ENCODE measurements around the gene DIAPH3. TPM values are rescaled to one million over a fixed set of nuclear protein-coding genes. Genes with fewer than 3 reads are reported as not detected.

The DIAPH3 gene
- polyA plus RNA-seq, 6 donors from 2014 or later = not detected

DNA sequence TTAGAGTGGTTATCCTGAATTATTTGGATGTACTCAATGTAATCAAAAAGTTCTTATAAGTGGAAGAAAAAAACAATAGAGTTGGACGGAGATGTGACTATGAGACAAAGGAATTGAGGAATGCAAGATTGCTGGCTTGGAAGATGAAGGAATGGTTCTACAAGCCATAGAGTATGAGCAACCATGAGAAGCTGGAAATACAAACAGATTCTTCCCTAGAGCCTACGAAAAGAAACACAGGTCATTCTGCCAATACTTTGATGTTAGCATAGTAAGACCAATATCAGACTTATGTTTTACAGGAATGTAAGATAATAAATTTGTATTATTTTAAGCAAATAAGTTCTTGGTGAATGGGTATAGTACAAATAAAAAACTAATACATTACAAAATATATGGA is 249.2 kb downstream of the DIAPH3 start:
- Mint-ChIP-seq H3K36me3 (no peaks in the 10 kb centered on the region), H3K27me3 (no peaks in the 10 kb centered on the region), H3K9me3 (no peaks in the 10 kb centered on the region), H3K4me1 (no peaks in the 10 kb centered on the region), H3K27ac (no peak overlapping the region), H3K4me3 (peak overlapping the region in 1 of 8 donors; percentile 2)
- DNase-seq (no peak), ATAC-seq (ENCODE audit: low read depth in 2 of 2) (no peak)

DNA sequence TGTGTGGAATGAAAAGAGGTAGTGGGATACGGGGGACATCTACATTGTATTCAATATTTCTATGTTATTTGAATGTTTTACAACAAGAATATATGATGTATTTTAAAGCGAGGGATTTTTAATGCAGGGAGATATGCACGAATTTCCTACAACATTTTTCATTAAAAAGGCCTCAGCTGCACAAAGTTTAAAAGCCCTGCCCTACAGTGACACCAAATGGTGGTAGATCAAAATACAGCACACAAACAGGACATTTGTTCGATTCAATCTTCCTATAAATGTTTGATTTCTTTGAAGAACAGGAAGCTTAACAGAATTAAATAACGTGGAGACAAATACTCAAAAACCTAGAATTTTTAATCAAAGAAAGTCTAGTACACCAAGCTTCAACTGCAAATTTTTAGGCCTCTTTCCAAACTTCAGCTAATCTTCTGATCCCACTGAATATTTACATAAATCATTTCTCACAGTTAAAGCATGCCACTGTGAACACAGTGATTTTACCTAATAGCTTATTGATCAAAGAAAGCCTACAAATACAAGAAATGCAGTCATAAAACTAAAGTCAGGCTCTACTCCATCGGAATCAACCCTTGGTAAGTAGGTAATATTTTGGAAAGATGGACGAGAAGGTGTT is 257.2 kb downstream of the DIAPH3 start:
- H3K4me1 Mint-ChIP-seq = no peaks in the 10 kb centered on the region
- DNase-seq = no peak
- no peaks in the 10 kb centered on the region for H3K27me3 Mint-ChIP-seq
- H3K9me3 Mint-ChIP-seq = no peaks in the 10 kb centered on the region
- no peaks in the 10 kb centered on the region for H3K36me3 Mint-ChIP-seq
- no peak overlapping the region for H3K4me3 Mint-ChIP-seq
- H3K27ac Mint-ChIP-seq = no peak overlapping the region
- ATAC-seq (ENCODE audit: low read depth in 2 of 2) = no peak

DNA sequence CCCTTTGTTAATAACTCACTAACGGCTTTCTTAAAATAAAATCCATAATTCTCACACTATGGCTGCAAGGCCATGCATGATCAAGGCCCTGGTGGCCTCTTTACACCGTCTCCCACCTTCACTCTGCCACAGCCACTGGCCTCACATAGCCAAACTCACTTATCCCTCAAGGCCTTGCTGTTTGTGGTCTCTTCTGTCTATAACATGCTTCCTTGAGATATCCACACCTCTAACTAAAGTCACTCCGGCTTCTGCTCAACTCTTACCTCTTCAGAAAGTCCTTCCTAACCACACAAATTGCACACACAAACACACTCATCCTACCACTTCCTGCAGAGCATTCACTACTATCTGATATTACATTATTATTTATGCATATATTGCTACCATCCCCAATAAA is 262.5 kb downstream of the DIAPH3 start:
- H3K4me3 Mint-ChIP-seq = no peak overlapping the region
- H3K36me3 Mint-ChIP-seq = no peaks in the 10 kb centered on the region
- no peaks in the 10 kb centered on the region for H3K4me1 Mint-ChIP-seq
- no peaks in the 10 kb centered on the region for H3K27me3 Mint-ChIP-seq
- H3K9me3 Mint-ChIP-seq = no peaks in the 10 kb centered on the region
- no peak overlapping the region for H3K27ac Mint-ChIP-seq
- no peak for DNase-seq
- ATAC-seq (ENCODE audit: low read depth in 2 of 2) = no peak

DNA sequence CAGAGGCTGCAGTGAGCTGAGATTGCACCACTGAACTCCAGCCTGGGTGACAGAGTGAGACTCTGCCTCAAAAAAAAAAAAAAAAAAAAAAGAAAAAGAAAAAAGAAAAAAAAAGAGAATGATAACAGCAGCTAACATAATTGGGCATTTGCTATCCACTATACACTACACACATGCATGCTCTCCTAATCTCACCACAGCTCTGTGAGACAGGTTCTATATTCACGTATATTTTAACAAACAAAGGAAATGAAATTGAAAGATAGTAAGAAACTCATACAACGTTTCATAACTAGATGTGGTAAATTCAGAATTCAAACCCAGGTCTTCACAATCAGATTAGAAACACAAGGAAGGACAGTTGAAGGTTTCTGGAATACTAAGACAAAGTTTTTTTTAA is 265.7 kb downstream of the DIAPH3 start:
- no peaks in the 10 kb centered on the region for H3K36me3 Mint-ChIP-seq
- H3K27ac Mint-ChIP-seq = no peak overlapping the region
- no peak overlapping the region for H3K4me3 Mint-ChIP-seq
- H3K4me1 Mint-ChIP-seq = no peaks in the 10 kb centered on the region
- ATAC-seq (ENCODE audit: low read depth in 2 of 2) (no peak), DNase-seq (no peak)
- no peaks in the 10 kb centered on the region for H3K27me3 Mint-ChIP-seq
- H3K9me3 Mint-ChIP-seq = no peaks in the 10 kb centered on the region

DNA sequence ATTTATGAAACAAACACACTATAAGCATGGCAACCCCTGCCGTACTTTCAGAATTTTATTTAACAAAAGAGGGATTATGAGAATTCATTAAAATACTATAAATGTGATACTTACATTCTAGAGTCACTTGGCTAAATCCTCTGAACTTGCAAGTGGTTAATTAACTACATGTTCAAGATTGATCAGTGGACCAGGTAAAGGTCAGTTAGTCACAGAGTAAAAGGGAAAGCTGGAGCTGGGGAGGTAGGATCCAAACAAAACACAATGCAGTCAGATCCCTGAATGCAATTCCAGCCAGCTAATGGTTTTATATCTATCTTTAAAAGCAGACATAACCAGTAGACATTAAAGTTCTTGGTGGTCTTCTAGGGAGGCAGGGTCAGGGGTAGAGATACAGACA is 270.5 kb downstream of the DIAPH3 start:
- ATAC-seq (ENCODE audit: low read depth in 2 of 2) (no peak), DNase-seq (no peak)
- no peak overlapping the region for H3K4me3 Mint-ChIP-seq
- no peaks in the 10 kb centered on the region for H3K4me1 Mint-ChIP-seq
- H3K36me3 Mint-ChIP-seq = no peaks in the 10 kb centered on the region
- H3K27me3 Mint-ChIP-seq = no peaks in the 10 kb centered on the region
- no peak overlapping the region for H3K27ac Mint-ChIP-seq
- H3K9me3 Mint-ChIP-seq = no peaks in the 10 kb centered on the region

DNA sequence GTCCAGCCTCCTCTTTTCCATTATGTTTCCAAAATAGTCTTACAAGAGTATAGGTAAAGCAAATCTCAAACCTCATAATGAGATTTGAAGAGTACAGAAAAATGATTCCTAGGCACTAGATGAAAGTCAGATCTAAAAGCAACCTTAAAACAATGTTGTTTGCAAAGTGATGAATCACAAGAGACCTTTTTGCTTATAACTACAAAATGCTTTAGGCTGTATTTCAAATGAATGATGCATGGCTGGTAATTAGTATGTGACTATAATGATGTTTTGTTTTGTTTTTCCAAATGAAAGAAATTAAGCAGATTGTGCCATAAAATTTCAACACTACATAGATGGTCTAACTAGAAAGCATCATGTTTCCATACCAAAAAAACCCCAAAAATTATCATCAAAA is 272.7 kb downstream of the DIAPH3 start:
- Mint-ChIP-seq H3K27me3 (no peaks in the 10 kb centered on the region), H3K27ac (no peak overlapping the region), H3K9me3 (no peaks in the 10 kb centered on the region), H3K4me1 (no peaks in the 10 kb centered on the region), H3K4me3 (no peak overlapping the region), H3K36me3 (no peaks in the 10 kb centered on the region)
- no peak for DNase-seq
- no peak for ATAC-seq (ENCODE audit: low read depth in 2 of 2)

DNA sequence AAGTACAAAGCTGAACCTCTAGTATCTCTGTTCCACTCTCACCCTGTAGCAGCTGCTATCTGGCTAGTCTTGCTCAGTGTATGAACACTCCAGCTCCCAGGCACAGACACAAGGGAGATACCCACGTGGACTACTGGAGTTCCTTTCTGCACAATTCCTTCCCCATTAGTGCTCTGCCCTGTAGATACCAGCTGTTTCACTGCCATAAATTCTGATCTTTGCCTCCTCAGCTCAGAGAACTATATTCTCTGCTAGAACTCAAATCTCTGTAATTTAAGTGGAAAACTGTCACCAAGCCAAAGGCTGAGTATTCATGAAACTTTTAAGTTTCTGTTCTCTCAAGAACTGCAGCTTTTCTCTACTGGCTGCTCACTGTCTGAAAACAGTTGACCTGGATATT is 273.7 kb downstream of the DIAPH3 start:
- H3K4me1 Mint-ChIP-seq = no peaks in the 10 kb centered on the region
- no peaks in the 10 kb centered on the region for H3K27me3 Mint-ChIP-seq
- no peak overlapping the region for H3K4me3 Mint-ChIP-seq

DNA sequence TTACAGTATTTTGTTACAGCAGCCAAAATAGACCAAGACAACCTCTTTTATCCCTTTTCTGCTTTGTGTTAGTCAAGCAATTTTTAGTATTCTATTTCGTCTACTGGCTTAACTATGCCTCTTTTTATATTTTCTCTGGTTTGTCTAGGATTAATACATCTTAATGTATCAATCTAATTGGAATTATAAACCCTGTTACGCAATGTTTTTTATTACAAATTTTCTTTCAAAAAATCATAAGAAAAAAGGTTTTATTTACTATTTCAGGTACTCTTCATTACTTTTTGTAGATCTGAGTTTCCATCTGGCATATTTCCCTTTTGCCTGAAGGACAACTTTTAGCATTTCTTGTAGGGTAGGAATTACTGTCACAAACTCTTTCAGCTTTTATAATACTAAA is 275.3 kb downstream of the DIAPH3 start:
- Mint-ChIP-seq H3K9me3 (no peaks in the 10 kb centered on the region), H3K27me3 (no peaks in the 10 kb centered on the region), H3K27ac (no peak overlapping the region), H3K4me1 (no peaks in the 10 kb centered on the region), H3K4me3 (no peak overlapping the region), H3K36me3 (no peaks in the 10 kb centered on the region)
- ATAC-seq (ENCODE audit: low read depth in 2 of 2) (no peak), DNase-seq (no peak)

More for the DNA sequence above, 273.7 kb downstream of the DIAPH3 start:
- DNase-seq (no peak), ATAC-seq (ENCODE audit: low read depth in 2 of 2) (no peak)
- Mint-ChIP-seq H3K27ac (no peak overlapping the region), H3K9me3 (no peaks in the 10 kb centered on the region), H3K36me3 (no peaks in the 10 kb centered on the region)

DNA sequence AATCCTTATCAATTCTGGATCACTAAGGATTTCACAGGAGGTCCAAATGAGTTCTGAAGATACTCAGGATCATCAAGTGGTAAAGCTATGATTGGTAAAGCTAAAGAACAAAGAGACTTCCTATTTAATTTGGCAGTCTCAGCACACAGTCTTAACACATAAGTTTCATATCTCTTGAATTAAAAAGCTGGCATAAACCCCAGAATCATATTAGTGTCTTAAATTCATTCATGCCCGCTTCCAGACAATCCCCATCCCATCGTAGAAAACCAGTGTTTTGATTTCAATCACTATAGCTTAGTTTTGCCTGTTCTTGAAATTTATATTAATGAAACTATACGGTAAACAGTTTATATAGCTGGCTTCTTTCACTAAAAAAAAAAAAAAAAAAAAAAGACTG is 278.7 kb downstream of the DIAPH3 start:
- Mint-ChIP-seq H3K27ac (no peak overlapping the region), H3K4me3 (no peak overlapping the region), H3K36me3 (no peaks in the 10 kb centered on the region), H3K9me3 (no peaks in the 10 kb centered on the region), H3K27me3 (no peaks in the 10 kb centered on the region), H3K4me1 (no peaks in the 10 kb centered on the region)
- no peak for DNase-seq
- no peak for ATAC-seq (ENCODE audit: low read depth in 2 of 2)

DNA sequence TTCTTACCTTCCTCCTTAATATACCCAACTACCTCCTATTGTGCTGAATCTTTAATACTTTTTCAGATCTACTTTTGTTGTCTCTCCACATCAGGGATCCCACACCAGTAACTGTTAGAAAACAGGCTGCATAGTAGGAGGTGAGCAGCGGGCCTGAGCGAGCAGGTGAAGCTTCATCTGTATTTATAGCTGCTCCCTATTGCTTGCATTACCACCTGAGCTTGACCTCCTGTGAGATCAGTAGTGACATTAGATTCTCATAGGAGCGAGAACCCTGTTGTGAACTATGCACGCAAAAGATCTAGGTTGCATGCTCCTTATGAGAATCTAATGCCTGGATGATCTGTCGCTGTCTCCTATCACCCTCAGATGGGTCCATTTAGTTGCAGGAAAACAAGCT is 279.8 kb downstream of the DIAPH3 start:
- DNase-seq = no peak
- H3K9me3 Mint-ChIP-seq = no peaks in the 10 kb centered on the region
- H3K36me3 Mint-ChIP-seq = no peaks in the 10 kb centered on the region
- no peaks in the 10 kb centered on the region for H3K4me1 Mint-ChIP-seq
- no peak for ATAC-seq (ENCODE audit: low read depth in 2 of 2)
- no peak overlapping the region for H3K4me3 Mint-ChIP-seq
- no peaks in the 10 kb centered on the region for H3K27me3 Mint-ChIP-seq
- H3K27ac Mint-ChIP-seq = no peak overlapping the region

DNA sequence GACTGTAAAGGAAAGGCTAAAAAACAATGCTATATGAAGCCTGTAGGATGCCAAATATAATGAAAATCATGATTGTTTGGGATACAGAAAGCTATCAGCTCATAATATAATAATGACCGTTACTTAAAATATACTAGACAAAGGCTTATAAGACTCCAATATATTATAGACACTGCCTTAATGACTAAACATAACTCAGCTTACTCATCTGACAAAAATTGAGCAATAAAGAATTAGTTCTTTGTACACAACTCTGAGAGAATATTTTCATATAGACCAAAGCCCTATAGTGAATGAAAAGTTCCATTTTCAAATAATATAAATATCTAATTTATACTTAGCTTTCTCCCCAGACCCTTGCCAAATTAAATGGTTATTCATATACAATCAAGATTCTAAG is 283.3 kb downstream of the DIAPH3 start:
- Mint-ChIP-seq H3K4me1 (no peaks in the 10 kb centered on the region), H3K36me3 (no peaks in the 10 kb centered on the region), H3K27ac (no peak overlapping the region), H3K27me3 (no peaks in the 10 kb centered on the region), H3K4me3 (no peak overlapping the region), H3K9me3 (no peaks in the 10 kb centered on the region)
- DNase-seq (no peak), ATAC-seq (ENCODE audit: low read depth in 2 of 2) (no peak)

DNA sequence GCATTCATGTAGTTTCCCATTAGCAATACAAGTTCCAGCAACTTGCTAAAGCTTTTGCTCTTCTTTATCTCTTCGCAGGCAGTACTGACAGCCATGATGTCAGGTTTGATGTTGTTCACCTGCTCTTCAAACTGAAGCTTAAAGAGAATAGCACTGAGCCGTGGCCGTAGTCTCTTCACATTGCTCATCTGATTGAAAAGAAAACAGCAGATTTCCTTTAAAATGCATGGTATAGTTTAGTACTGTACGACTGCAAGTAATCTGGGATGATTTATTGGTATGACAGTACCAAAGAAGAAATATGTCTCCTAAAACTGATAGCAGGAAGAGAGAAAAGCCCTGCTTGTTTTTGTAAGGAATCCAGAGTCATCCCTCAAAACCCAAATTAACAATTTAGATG is 284.4 kb downstream of the DIAPH3 start:
- Mint-ChIP-seq H3K27me3 (no peaks in the 10 kb centered on the region), H3K9me3 (no peaks in the 10 kb centered on the region), H3K27ac (no peak overlapping the region), H3K4me3 (no peak overlapping the region), H3K4me1 (no peaks in the 10 kb centered on the region), H3K36me3 (no peaks in the 10 kb centered on the region)
- DNase-seq (no peak), ATAC-seq (ENCODE audit: low read depth in 2 of 2) (no peak)

DNA sequence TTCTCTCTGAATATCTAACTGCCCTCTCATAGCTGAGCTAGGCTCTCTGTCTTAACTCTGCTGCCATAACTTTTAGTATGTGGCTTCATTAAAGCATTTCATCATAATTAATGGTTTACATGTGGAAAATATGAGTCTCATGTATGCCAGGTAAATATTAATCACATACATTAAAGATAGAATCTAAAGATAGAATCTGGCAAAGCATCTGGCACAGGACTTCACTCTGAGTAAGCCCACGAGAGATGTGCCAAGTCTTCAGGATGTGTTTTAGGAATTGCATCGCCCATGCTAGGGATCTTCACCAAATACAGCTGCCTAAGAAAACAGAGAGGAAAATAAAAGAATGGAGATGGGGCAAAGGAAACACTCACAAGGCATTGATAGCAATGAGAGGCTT is 285.8 kb downstream of the DIAPH3 start:
- Mint-ChIP-seq H3K4me1 (no peaks in the 10 kb centered on the region), H3K36me3 (no peaks in the 10 kb centered on the region), H3K27me3 (no peaks in the 10 kb centered on the region), H3K9me3 (no peaks in the 10 kb centered on the region), H3K4me3 (no peak overlapping the region), H3K27ac (no peak overlapping the region)
- no peak for ATAC-seq (ENCODE audit: low read depth in 2 of 2)
- no peak for DNase-seq

DNA sequence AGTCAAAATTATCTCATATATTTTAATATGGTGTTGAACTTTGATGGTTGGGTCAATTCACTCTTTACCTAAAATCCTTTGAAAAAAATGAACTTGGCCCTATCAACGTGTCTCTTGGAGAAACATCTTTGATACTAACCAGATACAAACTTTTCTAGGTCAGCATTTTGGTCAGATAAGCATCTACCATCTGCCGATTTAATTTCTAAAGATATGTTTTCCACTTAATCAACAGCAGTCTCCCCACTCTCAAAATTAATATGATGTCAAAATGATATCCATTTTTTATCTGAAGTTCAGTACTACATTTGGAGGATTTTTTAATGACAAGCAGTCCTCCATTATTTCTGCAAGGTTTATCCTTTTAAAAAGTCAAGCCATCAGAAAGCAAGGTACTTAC is 288.8 kb downstream of the DIAPH3 start:
- H3K4me1 Mint-ChIP-seq = no peaks in the 10 kb centered on the region
- no peak overlapping the region for H3K4me3 Mint-ChIP-seq
- ATAC-seq (ENCODE audit: low read depth in 2 of 2) = no peak
- no peak for DNase-seq
- H3K9me3 Mint-ChIP-seq = no peaks in the 10 kb centered on the region
- H3K27ac Mint-ChIP-seq = no peak overlapping the region
- no peaks in the 10 kb centered on the region for H3K36me3 Mint-ChIP-seq
- H3K27me3 Mint-ChIP-seq = no peaks in the 10 kb centered on the region

DNA sequence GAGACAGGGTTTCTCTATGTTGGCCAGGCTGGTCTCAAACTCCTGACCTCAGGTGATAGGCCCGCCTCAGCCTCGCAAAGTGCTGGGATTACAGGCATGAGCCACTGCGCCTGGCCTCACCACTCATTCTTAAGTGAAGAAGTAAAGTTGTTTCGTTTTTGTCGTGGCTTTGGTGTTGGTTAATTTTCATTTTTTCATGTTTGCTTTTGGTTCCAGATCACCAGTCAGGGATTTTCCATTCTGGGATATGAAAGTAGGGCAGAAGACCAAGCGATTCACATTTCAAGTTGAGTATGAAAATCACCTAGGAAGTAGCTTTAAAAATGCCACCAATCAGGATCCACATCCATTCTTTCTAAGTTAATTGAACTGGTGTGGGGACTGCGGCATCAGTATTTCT is 289.9 kb downstream of the DIAPH3 start:
- DNase-seq (no peak), ATAC-seq (ENCODE audit: low read depth in 2 of 2) (no peak)
- Mint-ChIP-seq H3K27me3 (no peaks in the 10 kb centered on the region), H3K4me3 (no peak overlapping the region), H3K36me3 (no peaks in the 10 kb centered on the region), H3K4me1 (no peaks in the 10 kb centered on the region), H3K27ac (no peak overlapping the region), H3K9me3 (no peaks in the 10 kb centered on the region)
